GM18508 (cell line): ENCODE results near the gene PTPN9.
"Not testable (repeated sequence)": the region's sequence is repeated elsewhere in the genome, so short reads cannot be mapped to it uniquely, and the experiment has no call there.

ENCODE experiments used
- ATAC-seq: cut with Tn5 transposase; IDR thresholded peaks from one replicate; pipeline ENCODE4 v1.9.1; 2021; ENCODE audit warnings: moderate number of reproducible peaks; ENCODE audit not compliant: insufficient read depth, unreplicated experiment

The PTPN9 gene

GRCh38 chr15:75578948-75579920, at the start of gene PTPN9:
TSS of gene PTPN9 (minus strand) at chr15:75579315. CDS start at chr15:75578776, 539 bp downstream.
- ATAC-seq: no peak

- ATAC-seq: peak; percentile 50
Observed at GRCh38 chr15:75625542-75626347, 46.6 kb upstream of the PTPN9 start, which contains the start of gene SNUPN. TSS of gene SNUPN (minus strand) at chr15:75625725. CDS start at chr15:75621051, 4,674 bp downstream.

- ATAC-seq: no peak
Observed at GRCh38 chr15:75622505-75622904, 43.4 kb upstream of the PTPN9 start.

GRCh38 chr15:75620841-75621391, 41.8 kb upstream of the PTPN9 start:
- no peak for ATAC-seq

GRCh38 chr15:75620058-75620820, 41.1 kb upstream of the PTPN9 start:
- ATAC-seq: no peak

GRCh38 chr15:75616766-75617165, 37.7 kb upstream of the PTPN9 start:
- no peak for ATAC-seq

- ATAC-seq: no peak
Observed at GRCh38 chr15:75606711-75607699, 27.9 kb upstream of the PTPN9 start.

GRCh38 chr15:75606026-75606425, 26.9 kb upstream of the PTPN9 start:
- no peak for ATAC-seq

- ATAC-seq: no peak
Observed at GRCh38 chr15:75599401-75599800, 20.3 kb upstream of the PTPN9 start.

- ATAC-seq: no peak
Observed at GRCh38 chr15:75598361-75598760, 19.2 kb upstream of the PTPN9 start.

- ATAC-seq: no peak
Observed at GRCh38 chr15:75597667-75598341, 18.7 kb upstream of the PTPN9 start.

GRCh38 chr15:75596703-75597345, 17.7 kb upstream of the PTPN9 start:
- ATAC-seq: no peak

- ATAC-seq: no peak
Observed at GRCh38 chr15:75594276-75594675, 15.2 kb upstream of the PTPN9 start.

GRCh38 chr15:75591655-75592364, 12.7 kb upstream of the PTPN9 start:
- no peak for ATAC-seq

- ATAC-seq: no peak
Observed at GRCh38 chr15:75590239-75590638, 11.1 kb upstream of the PTPN9 start.

GRCh38 chr15:75589071-75589470, 10.0 kb upstream of the PTPN9 start:
- ATAC-seq: no peak

- not testable (repeated sequence) for ATAC-seq
Observed at GRCh38 chr15:75586422-75586821, 7.3 kb upstream of the PTPN9 start.
